SK-N-MC (cell line): Measurements from ENCODE around the gene TXNRD2.

Experiments
- EZH2 ChIP-seq: fragments of 200-600 bp; sonication (generic); IDR thresholded peaks from one replicate; pipeline ENCODE4 v1.6.1; 2017; ENCODE audit warnings: antibody characterized with exemption
- FOXP2 ChIP-seq: optimal IDR thresholded peaks from 2 replicates; pipeline ENCODE3; 2011; ENCODE audit warnings: mild to moderate bottlenecking, moderate library complexity; ENCODE audit not compliant: insufficient read depth; ENCODE audit errors: extremely low read length, control extremely low read depth
- POLR2AphosphoS5 ChIP-seq: IDR thresholded peaks from 2 replicates; pipeline ENCODE4 v1.6.1; 2012; ENCODE audit warnings: mild to moderate bottlenecking, low read depth, low read length, borderline replicate concordance

DNA sequence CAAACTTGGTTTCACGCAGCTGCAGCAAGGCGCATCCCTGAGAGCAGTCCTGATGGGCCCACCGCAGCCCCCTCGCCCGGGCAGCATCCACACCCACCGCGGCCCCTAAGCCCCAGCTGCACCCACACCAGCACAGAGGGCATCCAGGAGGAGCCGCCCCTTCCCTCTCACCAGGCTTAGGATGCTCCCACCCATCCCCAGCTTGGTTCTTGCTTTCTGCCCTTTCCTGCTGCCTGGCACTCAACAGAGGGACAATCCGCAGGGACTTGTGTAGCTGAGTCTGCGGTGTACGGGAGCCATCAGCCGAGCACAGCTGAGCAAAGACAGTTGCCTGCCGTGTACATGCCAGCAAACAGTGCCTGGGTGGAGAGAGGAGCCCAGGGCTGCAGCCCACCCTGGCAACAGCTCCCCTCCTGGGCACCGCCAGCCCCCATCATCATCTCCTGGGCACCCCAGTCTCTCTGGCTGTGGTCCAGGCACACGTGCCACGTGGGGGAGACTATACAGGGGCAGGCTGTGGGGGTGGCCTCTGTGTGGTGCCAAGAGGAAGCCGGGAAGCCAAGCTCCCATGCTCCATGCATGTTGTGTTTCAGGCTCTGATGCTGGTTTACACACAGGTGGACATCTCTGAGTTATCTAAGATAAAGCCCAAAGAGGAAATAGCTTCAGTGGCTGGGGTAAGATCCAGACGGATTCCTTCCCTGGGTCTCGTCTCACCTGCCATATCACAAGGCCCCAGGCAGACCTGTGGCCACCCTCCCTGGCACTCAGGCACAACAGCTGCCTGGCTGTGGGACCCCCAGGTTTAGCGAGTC lies 50.9 kb downstream of the TXNRD2 start:
- TF ChIP-seq POLR2AphosphoS5 = no peak
- no peak for TF ChIP-seq EZH2
- TF ChIP-seq FOXP2 = no peak
